GM12878 (cell line): ENCODE data around the gene OR2AE1. TPM values are rescaled to one million over a fixed set of nuclear protein-coding genes. Genes with fewer than 3 reads are reported as not detected.

Experiments
- ATAC-seq: fragments of 200-7000 bp; cut with Tn5 transposase; 3 replicates; pipeline ENCODE4 v1.9.1; 2020; ENCODE audit warnings: mild to moderate bottlenecking, moderate library complexity
- BruUV-seq: library from RNA; stranded (reverse); fragments of 400-500 nt; replicated peaks from 2 replicates; lab custom pipeline; 2021; lab: Mats Ljungman, UMichigan
- CTCF ChIA-PET: fragments of 300-600 bp; sonication (Branson Sonifier 250); formaldehyde crosslinking; extraction: SDS; loops from one replicate; lab custom pipeline; 2021; ENCODE audit warnings: inconsistent platforms; lab: Yijun Ruan, JAX
- POLR2A ChIA-PET: fragments of 350-600 bp; formaldehyde crosslinking; extraction: SDS; loops from one replicate; lab custom pipeline; 2021; ENCODE audit warnings: inconsistent platforms; lab: Charles Lee
- RAD21 ChIA-PET: fragments of 300-600 bp; sonication (Branson Sonifier 250); formaldehyde crosslinking; loops from one replicate; lab custom pipeline; 2023; ENCODE audit warnings: antibody characterized with exemption; ENCODE audit not compliant: unreplicated experiment; lab: Charles Lee
- SMC1A ChIA-PET: fragments of 300-600 bp; sonication (Branson Sonifier 250); formaldehyde crosslinking; loops from one replicate; lab custom pipeline; 2023; ENCODE audit not compliant: unreplicated experiment, uncharacterized antibody; lab: Charles Lee
- DNase-seq: peaks from one replicate; pipeline ENCODE4 v3.0.0-alpha.2; 2011; ENCODE audit warnings: low read depth, low spot score
- FAIRE-seq: peaks from 3 replicates; lab custom pipeline; 2011; peaks lifted over from hg19 to GRCh38; lab: Jason Lieb, UNC
- H2AFZ ChIP-seq: 2 replicates; pipeline ENCODE4 v1.6.0; 2011; ENCODE audit warnings: low read depth, low read length, control low read depth; ENCODE audit not compliant: control insufficient read depth
- H3K27ac ChIP-seq: 2 replicates; pipeline ENCODE4 v1.5.1; 2011; ENCODE audit warnings: control low read depth; ENCODE audit not compliant: control insufficient read depth, insufficient read depth
- H3K27me3 ChIP-seq, 2 experiments: replicated peaks in 1 of 2; 2 replicates each; pipeline versions ENCODE4 v1.6.0 to v1.6.1; 2011; ENCODE audit warnings: low read length in 1 of 2; ENCODE audit not compliant: control insufficient read depth in 2 of 2, insufficient read depth in 2 of 2
- H3K36me3 ChIP-seq, 2 experiments: 2 replicates each; pipeline ENCODE4 v1.5.1; 2011; ENCODE audit warnings: low read length in 1 of 2; ENCODE audit not compliant: control insufficient read depth in 2 of 2, insufficient read depth in 2 of 2
- H3K4me1 ChIP-seq: 2 replicates; pipeline ENCODE4 v1.6.1; 2011; ENCODE audit warnings: mild to moderate bottlenecking, low read length, moderate library complexity, mixed read lengths; ENCODE audit not compliant: control insufficient read depth, insufficient read depth
- H3K4me2 ChIP-seq: 2 replicates; pipeline ENCODE4 v1.6.0; 2011; ENCODE audit warnings: control low read depth; ENCODE audit not compliant: control insufficient read depth, insufficient read depth
- H3K4me3 ChIP-seq: fragments of 200-600 bp; sonication (generic); 2 replicates; pipeline ENCODE4 v1.5.1; 2016
- H3K79me2 ChIP-seq: 2 replicates; pipeline ENCODE4 v1.6.0; 2011; ENCODE audit warnings: low read length; ENCODE audit not compliant: control insufficient read depth, insufficient read depth
- H3K9ac ChIP-seq: 2 replicates; pipeline ENCODE4 v1.8.0; 2011; ENCODE audit warnings: low read length, control low read depth, mixed read lengths; ENCODE audit not compliant: control insufficient read depth, insufficient read depth
- H3K9me3 ChIP-seq: replicated peaks from 3 replicates; pipeline ENCODE4 v1.5.1; 2011; ENCODE audit warnings: mild to moderate bottlenecking, low read length; ENCODE audit not compliant: control insufficient read depth, insufficient read depth
- H4K20me1 ChIP-seq: 2 replicates; pipeline ENCODE4 v1.6.0; 2011; ENCODE audit not compliant: control insufficient read depth, insufficient read depth
- PAX5 ChIP-seq: IDR thresholded peaks from 2 replicates; pipeline ENCODE4 v1.6.1; 2011; ENCODE audit warnings: low read depth, low read length, borderline replicate concordance
- SMARCA5 ChIP-seq: fragments of 450-650 bp; IDR thresholded peaks from 2 replicates; pipeline ENCODE4 v1.6.1; 2017; ENCODE audit warnings: mild to moderate bottlenecking
- SRF ChIP-seq, 2 experiments: IDR thresholded peaks; 2 replicates each; pipeline ENCODE4 v1.6.1; 2011; ENCODE audit warnings: low read depth in 2 of 2, low read length in 2 of 2, mild to moderate bottlenecking in 1 of 2, moderate library complexity in 1 of 2
- WGBS: methylation state at CpG from one replicate; pipeline ENCODE4 v1.1.6; 2016; ENCODE audit warnings: low lambda C conversion rate; ENCODE audit not compliant: insufficient replicate concordance, insufficient coverage; ENCODE audit errors: missing lambda C conversion rate; 5-methylcytosine and 5-hydroxymethylcytosine counted together
- in situ Hi-C: fragments of 300-500 bp; cut with MboI; formaldehyde crosslinking; loops from 9 replicates; pipeline ENCODE4 v1.14.3; 2018; ENCODE audit warnings: mixed read lengths
- intact Hi-C: fragments of 100-400 bp; cut with micrococcal nuclease; formaldehyde crosslinking; loops from one replicate; pipeline ENCODE4 v1.14.2; 2022; ENCODE audit not compliant: unreplicated experiment
- polyA plus RNA-seq, 11 experiments: library from polyadenylated mRNA; depleted of rRNA in 4 of 11; unstranded in 6 of 11; stranded (reverse) in 5 of 11; fragments of >200 nt; fragmentation: Nextera tagmentation in 4 of 11; fragmentation: Illumina TruSeq in 1 of 11; extraction: Ambion mirVana in 4 of 11; extraction: Trizol in 1 of 11; gene quantifications; 1 replicate in 1 of 11; 2 replicates in 10 of 11; pipeline versions ENCODE4 v1.2.1 to v1.2.3, GENCODE V29; 2011 to 2016; ENCODE audit warnings: inconsistent platforms in 2 of 11, missing spikeins in 2 of 11, low read depth in 1 of 11
- total RNA-seq, 4 experiments: library from RNA; depleted of rRNA in 3 of 4; stranded (reverse); fragments of >200 nt in 3 of 4; fragmentation: Illumina TruSeq in 1 of 4; extraction: Trizol in 1 of 4; gene quantifications; 2 replicates each; pipeline versions ENCODE4 v1.2.1 to v1.2.3, GENCODE V29; 2013 to 2021
- TF ChIP-seq, protein P1 (sequence below): fragments of 150-350 bp; IDR thresholded peaks from 2 replicates; pipeline ENCODE4 v1.6.1; 2014; ENCODE audit warnings: mild to moderate bottlenecking, low read depth, low read length
- TF ChIP-seq, protein P2 (sequence below): IDR thresholded peaks from 2 replicates; pipeline ENCODE4 v1.6.1; 2012; ENCODE audit warnings: low read length, inconsistent platforms

Gene OR2AE1
- total and polyA plus RNA-seq, 10 of the 15 experiments (the other 5 are each of a cell fraction or from before 2014, with no cell fraction given): 0.05 to 0.34 (median 0.18) TPM; not detected in 4

DNA sequence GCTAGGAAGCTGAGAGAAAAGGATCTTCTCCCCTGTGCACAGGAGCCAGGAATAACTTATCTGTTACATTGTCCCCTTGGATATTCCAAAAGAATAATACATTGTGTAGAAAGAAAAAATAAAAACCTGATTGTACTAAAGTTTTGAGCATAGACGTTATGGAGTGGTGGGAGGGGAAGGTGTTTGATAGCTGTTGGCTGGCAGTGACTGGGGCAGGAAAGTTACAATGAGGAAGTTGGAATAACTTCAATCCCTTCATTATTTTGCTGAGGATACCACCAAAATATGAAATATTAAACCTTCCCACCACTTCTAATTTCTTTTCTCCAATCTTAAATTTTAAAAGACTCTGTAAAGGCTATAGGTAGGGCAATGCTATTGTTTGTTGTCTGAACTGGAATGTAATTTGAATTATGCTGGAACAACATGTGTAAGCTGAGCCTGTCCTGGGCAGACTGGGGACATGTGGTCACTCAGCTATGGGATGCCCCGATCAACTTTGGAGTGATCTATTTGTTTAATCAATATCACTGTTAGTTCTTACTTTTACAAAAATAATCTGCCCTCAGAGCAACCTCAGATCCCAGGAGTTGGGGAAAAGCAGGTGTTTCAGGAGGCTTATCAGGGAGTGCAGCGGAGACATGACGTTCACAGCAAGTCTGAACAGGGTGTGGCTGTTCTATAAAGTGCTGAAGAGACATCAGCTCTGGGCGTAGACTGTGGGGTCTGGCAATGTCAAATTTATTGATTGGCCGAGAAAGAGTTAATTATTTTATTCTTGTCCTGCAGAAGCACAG is 28.2 kb downstream of the OR2AE1 start:
- no peaks in the 10 kb centered on the region for H3K9me3 ChIP-seq
- DNase-seq (no peak), ATAC-seq (no peak), FAIRE-seq (no peak)
- TF ChIP-seq, protein P1, sequence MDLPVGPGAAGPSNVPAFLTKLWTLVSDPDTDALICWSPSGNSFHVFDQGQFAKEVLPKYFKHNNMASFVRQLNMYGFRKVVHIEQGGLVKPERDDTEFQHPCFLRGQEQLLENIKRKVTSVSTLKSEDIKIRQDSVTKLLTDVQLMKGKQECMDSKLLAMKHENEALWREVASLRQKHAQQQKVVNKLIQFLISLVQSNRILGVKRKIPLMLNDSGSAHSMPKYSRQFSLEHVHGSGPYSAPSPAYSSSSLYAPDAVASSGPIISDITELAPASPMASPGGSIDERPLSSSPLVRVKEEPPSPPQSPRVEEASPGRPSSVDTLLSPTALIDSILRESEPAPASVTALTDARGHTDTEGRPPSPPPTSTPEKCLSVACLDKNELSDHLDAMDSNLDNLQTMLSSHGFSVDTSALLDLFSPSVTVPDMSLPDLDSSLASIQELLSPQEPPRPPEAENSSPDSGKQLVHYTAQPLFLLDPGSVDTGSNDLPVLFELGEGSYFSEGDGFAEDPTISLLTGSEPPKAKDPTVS: no peak
- TF ChIP-seq, protein P2, sequence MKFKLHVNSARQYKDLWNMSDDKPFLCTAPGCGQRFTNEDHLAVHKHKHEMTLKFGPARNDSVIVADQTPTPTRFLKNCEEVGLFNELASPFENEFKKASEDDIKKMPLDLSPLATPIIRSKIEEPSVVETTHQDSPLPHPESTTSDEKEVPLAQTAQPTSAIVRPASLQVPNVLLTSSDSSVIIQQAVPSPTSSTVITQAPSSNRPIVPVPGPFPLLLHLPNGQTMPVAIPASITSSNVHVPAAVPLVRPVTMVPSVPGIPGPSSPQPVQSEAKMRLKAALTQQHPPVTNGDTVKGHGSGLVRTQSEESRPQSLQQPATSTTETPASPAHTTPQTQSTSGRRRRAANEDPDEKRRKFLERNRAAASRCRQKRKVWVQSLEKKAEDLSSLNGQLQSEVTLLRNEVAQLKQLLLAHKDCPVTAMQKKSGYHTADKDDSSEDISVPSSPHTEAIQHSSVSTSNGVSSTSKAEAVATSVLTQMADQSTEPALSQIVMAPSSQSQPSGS: no peak
- no peak for TF ChIP-seq SMARCA5
- TF ChIP-seq PAX5: no peak
- TF ChIP-seq SRF (IDR thresholded peaks at IDR 0.05; ENCODE audit: low read depth in 2 of 2, low read length in 2 of 2): no peak
- RAD21 ChIA-PET: no interaction called here
- no peak overlapping the region for H2AFZ ChIP-seq
- H4K20me1 ChIP-seq: no peaks in the 10 kb centered on the region
- BruUV-seq: no TSS peak
- H3K4me2 ChIP-seq: no peak overlapping the region
- intact Hi-C loops: no loop called here
- POLR2A ChIA-PET: no interaction called here
- 30% methylated on average over 6 of the region's 6 CpGs for WGBS
- no peaks in the 10 kb centered on the region for H3K79me2 ChIP-seq
- no peak overlapping the region for H3K9ac ChIP-seq
- no peak overlapping the region for H3K4me3 ChIP-seq
- H3K4me1 ChIP-seq: no peaks in the 10 kb centered on the region
- H3K36me3 ChIP-seq: no peaks in the 10 kb centered on the region
- H3K27me3 ChIP-seq: no peaks in the 10 kb centered on the region; a peak in 1 of 4 replicates
- in situ Hi-C loops: no loop called here
- no peak overlapping the region for H3K27ac ChIP-seq
- SMC1A ChIA-PET: interaction anchor here (0.9 kb wide), 1 partner anchor 42 kb away, joined by 6 read pairs; no protein-coding TSS in a partner anchor
- CTCF ChIA-PET: no interaction called here
